Neural crest cell (in vitro differentiated cells): Measurements from ENCODE around the gene SMOC2. TPM values are rescaled to one million over a fixed set of nuclear protein-coding genes. Genes with fewer than 3 reads are reported as not detected.
"Not testable (repeated sequence)": the region's sequence is repeated elsewhere in the genome, so short reads cannot be mapped to it uniquely, and the experiment has no call there.

Experiments
- DNase-seq: peaks from one replicate; pipeline ENCODE4 v3.0.0; 2021; ENCODE audit warnings: low read depth, mixed read lengths, low spot score
- H3K27ac Mint-ChIP-seq: one replicate; pipeline ENCODE4 v1.8.0; 2021; ENCODE audit warnings: mild to moderate bottlenecking, mixed read lengths; ENCODE audit not compliant: unreplicated experiment
- H3K27me3 Mint-ChIP-seq: 2 replicates; pipeline ENCODE4 v1.8.0; 2021; ENCODE audit warnings: low read depth, mild to moderate bottlenecking, mixed read lengths
- H3K36me3 Mint-ChIP-seq: 2 replicates; pipeline ENCODE4 v1.8.0; 2021; ENCODE audit warnings: low read depth, mild to moderate bottlenecking, mixed read lengths
- H3K4me1 Mint-ChIP-seq: 2 replicates; pipeline ENCODE4 v1.8.0; 2021; ENCODE audit warnings: mixed read lengths
- H3K4me3 Mint-ChIP-seq: one replicate; pipeline ENCODE4 v1.8.0; 2021; ENCODE audit warnings: mild to moderate bottlenecking, mixed read lengths
- H3K9me3 Mint-ChIP-seq: 2 replicates; pipeline ENCODE4 v1.8.0; 2021; ENCODE audit warnings: mixed read lengths
- total RNA-seq: library from RNA; stranded (reverse); gene quantifications from 2 replicates; pipeline ENCODE4 v1.2.1, GENCODE V29; 2021
- TF ChIP-seq, protein P1 (sequence below): fragments of 200-600 bp; sonication (generic); conservative IDR thresholded peaks from 2 replicates; pipeline ENCODE4 v1.5.0; 2021; ENCODE audit warnings: antibody characterized with exemption, mild to moderate bottlenecking

SMOC2 gene
- total RNA-seq, 1 donor from 2014 or later = 0.23 TPM

DNA sequence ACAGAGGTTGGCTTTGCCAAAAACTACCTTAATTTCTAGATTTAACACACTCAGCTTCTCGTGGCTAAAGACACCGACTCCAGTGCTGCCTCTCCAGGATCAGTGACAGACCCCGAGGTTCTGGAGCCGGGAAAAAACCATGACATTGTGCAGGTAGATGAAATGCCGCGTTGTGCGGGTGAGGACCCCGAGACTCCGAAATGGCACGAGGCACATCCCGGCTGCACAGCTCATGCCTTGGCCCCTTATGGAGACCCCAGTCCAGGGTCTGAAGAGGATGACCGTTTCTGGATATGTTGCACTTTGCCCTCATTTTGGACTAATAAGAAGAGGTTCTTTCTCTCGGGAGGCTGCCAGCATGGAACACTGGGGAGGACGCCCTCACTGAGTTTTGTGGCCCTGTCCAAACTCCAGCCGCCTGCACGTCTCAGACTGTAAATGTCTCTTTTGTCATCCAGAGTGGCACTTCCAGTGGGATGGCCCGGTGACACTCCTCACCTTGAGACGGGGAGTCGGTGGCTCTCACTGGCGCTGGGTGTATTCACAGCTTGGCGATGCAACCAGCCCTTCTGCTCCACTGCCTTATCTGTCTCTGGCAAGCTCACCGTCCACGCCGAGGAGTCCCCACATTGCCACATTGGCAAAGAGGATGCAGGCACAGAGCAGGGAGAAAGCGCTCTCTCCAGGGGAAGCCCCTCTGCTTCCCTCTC is 245.2 kb downstream of the SMOC2 start:
- Mint-ChIP-seq H3K4me1 (peaks cover 21% of the 10 kb centered on the region), H3K27ac (no peak overlapping the region), H3K4me3 (no peak overlapping the region), H3K36me3 (peaks cover 2% of the 10 kb centered on the region), H3K27me3 (peaks cover 5% of the 10 kb centered on the region), H3K9me3 (peaks cover 5% of the 10 kb centered on the region)
- no peak for DNase-seq
- TF ChIP-seq, protein P1, sequence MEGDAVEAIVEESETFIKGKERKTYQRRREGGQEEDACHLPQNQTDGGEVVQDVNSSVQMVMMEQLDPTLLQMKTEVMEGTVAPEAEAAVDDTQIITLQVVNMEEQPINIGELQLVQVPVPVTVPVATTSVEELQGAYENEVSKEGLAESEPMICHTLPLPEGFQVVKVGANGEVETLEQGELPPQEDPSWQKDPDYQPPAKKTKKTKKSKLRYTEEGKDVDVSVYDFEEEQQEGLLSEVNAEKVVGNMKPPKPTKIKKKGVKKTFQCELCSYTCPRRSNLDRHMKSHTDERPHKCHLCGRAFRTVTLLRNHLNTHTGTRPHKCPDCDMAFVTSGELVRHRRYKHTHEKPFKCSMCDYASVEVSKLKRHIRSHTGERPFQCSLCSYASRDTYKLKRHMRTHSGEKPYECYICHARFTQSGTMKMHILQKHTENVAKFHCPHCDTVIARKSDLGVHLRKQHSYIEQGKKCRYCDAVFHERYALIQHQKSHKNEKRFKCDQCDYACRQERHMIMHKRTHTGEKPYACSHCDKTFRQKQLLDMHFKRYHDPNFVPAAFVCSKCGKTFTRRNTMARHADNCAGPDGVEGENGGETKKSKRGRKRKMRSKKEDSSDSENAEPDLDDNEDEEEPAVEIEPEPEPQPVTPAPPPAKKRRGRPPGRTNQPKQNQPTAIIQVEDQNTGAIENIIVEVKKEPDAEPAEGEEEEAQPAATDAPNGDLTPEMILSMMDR = no peak

- no peak for DNase-seq
- peak overlapping the region; percentile 81 for H3K27ac Mint-ChIP-seq
- no peaks in the 10 kb centered on the region for H3K36me3 Mint-ChIP-seq
- no peak overlapping the region for H3K4me3 Mint-ChIP-seq
- H3K9me3 Mint-ChIP-seq = peaks cover 3% of the 10 kb centered on the region
- TF ChIP-seq, protein P1 = no peak
- peaks cover 5% of the 10 kb centered on the region for H3K27me3 Mint-ChIP-seq
- peaks cover 25% of the 10 kb centered on the region for H3K4me1 Mint-ChIP-seq
Observed at GRCh38 chr6:168686831-168687730, 246.1 kb downstream of the SMOC2 start.

DNA sequence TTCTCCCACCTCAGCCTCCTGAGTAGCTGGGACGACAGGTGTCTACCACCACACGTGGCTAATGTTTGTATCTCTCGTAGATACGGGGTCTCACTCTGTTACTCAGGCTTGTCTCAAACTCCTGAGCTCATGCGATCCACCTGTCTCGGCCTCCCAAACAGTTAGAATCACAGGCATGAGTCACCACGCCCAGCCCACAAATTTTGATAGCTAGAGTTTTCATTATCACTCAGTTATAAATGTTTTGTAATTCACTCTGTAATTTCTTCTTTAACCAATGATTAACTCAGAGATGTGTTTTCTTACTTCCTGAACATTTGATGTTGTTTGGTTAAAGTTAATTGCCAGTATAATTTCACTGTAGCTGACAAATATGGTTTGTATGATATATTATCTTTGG is 249.3 kb downstream of the SMOC2 start:
- Mint-ChIP-seq H3K4me1 (peaks cover 12% of the 10 kb centered on the region), H3K36me3 (no peaks in the 10 kb centered on the region), H3K4me3 (no peak overlapping the region), H3K9me3 (no peaks in the 10 kb centered on the region), H3K27ac (no peak overlapping the region), H3K27me3 (no peaks in the 10 kb centered on the region)
- TF ChIP-seq, protein P1 = no peak
- DNase-seq = no peak

GRCh38 chr6:168691774-168692173 is 250.8 kb downstream of the SMOC2 start:
- H3K36me3 Mint-ChIP-seq = no peaks in the 10 kb centered on the region
- no peak overlapping the region for H3K4me3 Mint-ChIP-seq
- peaks cover 12% of the 10 kb centered on the region for H3K4me1 Mint-ChIP-seq
- DNase-seq = no peak
- TF ChIP-seq, protein P1 = no peak
- H3K27ac Mint-ChIP-seq = peak overlapping the region; percentile 57
- no peaks in the 10 kb centered on the region for H3K9me3 Mint-ChIP-seq
- H3K27me3 Mint-ChIP-seq = no peaks in the 10 kb centered on the region

DNA sequence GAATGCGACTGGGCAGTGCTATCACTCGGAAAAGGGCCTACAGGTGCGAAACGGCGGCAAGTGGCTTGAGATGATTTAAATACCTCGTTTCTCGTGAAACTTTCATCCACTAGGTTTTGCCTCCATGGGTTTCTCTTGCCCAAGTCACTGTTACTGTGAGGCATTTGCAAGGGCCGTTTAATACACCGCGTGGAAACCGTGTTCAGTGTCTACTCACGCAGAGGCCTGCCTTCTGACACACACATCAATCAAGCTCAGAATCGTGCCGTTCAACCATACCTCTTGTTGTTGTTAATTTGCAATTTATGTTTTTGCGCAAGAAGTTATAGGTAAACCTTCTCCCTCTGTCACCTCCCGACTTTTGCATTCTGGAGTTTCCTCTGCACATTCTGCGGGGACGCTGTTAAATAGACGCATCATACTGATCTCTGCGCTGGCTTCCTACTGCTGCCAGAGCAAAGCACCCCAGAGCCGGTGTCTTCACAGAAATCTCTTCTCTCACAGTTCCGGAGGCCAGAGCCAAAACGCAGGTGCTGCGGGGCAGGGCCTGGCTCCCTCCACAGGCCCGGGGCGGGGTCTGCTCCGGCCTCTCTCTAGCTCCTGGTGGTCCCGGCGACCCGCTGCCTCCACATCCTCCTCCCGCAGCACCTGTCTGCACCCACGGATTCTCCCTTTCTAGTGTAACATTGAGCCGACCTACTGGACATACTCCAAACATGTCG is 251.4 kb downstream of the SMOC2 start:
- H3K9me3 Mint-ChIP-seq = no peaks in the 10 kb centered on the region
- no peak overlapping the region for H3K27ac Mint-ChIP-seq
- H3K27me3 Mint-ChIP-seq = no peaks in the 10 kb centered on the region
- H3K4me3 Mint-ChIP-seq = no peak overlapping the region
- no peaks in the 10 kb centered on the region for H3K36me3 Mint-ChIP-seq
- H3K4me1 Mint-ChIP-seq = peaks cover 8% of the 10 kb centered on the region
- TF ChIP-seq, protein P1 = no peak
- no peak for DNase-seq

DNA sequence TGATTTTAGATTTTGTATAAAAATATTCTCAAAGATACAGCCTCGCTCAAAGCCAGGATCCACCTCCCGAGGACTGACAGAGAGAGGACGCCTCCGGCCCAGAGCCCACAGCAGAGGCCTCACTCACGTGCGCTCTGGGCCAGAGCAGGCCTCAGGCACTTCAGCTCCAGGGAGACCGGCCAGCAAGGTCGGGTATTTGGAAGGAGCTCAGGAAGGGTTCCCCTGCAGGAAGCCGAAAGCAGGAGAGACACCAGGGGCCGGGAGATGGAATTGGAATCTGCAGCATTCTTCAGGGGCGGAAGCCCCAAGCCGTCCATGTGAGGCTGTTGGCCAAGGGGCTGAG is 251.9 kb downstream of the SMOC2 start:
- H3K4me3 Mint-ChIP-seq, H3K27me3 Mint-ChIP-seq, H3K9me3 Mint-ChIP-seq, DNase-seq, H3K36me3 Mint-ChIP-seq, H3K27ac Mint-ChIP-seq, H3K4me1 Mint-ChIP-seq: not testable (repeated sequence)

GRCh38 chr6:168694797-168695196 is 253.8 kb downstream of the SMOC2 start:
- not testable (repeated sequence) for H3K4me3 Mint-ChIP-seq, H3K4me1 Mint-ChIP-seq, DNase-seq, H3K27me3 Mint-ChIP-seq, H3K27ac Mint-ChIP-seq, H3K9me3 Mint-ChIP-seq, H3K36me3 Mint-ChIP-seq
